ENCODE measurements around the gene TRIM67. TPM values are rescaled to one million over a fixed set of nuclear protein-coding genes. Genes with fewer than 3 reads are reported as not detected.
A peak's percentile ranks its signal among the peaks of the same experiment; 100 is the strongest.

The TRIM67 gene
- total and polyA plus RNA-seq, 9 of the 15 experiments (the other 6 are each of a cell fraction or from before 2014, with no cell fraction given): 0.04 to 0.60 (median 0.31) TPM

DNA sequence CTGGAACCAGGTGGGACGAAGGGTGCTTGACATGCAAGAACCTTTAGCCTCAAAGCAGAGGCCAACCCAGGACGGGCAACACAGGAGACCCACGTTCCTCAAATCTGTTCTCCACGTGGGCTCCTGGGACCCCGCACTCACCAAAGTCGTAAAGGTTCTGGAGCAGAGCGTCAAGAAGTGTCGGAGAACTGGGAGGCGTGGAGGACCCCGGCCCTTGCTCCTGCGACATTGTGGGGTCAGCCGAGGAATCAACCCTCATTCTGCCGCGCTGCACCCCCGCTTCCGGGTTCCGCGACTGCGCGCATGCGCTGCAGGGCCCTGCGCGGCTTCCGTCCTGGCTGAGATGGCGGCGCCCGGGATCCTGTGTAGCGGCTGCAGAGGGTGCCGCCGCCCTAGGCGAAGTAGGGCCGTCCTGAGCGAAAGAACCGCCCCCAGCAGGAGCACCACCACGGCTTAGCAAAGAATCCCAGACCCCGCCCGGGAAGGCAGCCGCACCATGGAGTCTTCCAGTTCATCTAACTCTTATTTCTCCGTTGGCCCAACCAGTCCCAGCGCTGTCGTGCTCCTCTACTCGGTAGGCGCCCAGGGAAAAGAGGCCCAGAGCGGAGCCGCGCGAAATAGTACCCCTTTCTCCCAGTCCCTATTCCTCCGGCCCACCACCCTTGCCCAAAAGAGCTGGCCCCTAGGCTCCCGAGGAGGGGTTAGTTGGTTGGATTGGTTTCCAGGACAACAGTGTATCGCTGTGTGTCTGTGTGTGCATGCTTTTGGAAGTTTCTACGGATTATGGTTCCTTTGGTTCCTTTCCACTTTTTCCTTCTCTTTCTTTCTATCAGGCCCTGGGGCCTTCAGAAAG lies 79.3 kb downstream of the TRIM67 start, which contains the start of gene GNPAT (continued):
- TF ChIP-seq CCNT2 (IDR thresholded peaks at IDR 0.05; ENCODE audit: borderline replicate concordance, extremely low read depth, insufficient read length, low read depth, low read length) (peak; percentile 81), MEF2D (tag; conservative IDR thresholded peaks at IDR 0.05; ENCODE audit: low read depth) (no peak), KDM4B (IDR thresholded peaks at IDR 0.05; ENCODE audit: borderline replicate concordance in 2 of 2, low read depth in 1 of 2) (peak in 1 of 2 experiments; percentile 84; a peak in 1 of 4 replicates), RBM25 (IDR thresholded peaks at IDR 0.05; ENCODE audit: low read depth, low read length, severe bottlenecking) (no peak), SETDB1 (IDR thresholded peaks at IDR 0.05; ENCODE audit: low read length) (no peak), PTTG1 (tag; IDR thresholded peaks at IDR 0.05; ENCODE audit: low read depth) (no peak), IRF2 (CRISPR knock-in tag; IDR thresholded peaks at IDR 0.05) (no peak), THRB (CRISPR knock-in tag; conservative IDR thresholded peaks at IDR 0.05) (no peak), CBX1 (IDR thresholded peaks at IDR 0.05; ENCODE audit: low read depth) (peak; percentile 84), NBN (IDR thresholded peaks at IDR 0.05; ENCODE audit: low read depth) (peak; percentile 41; the same call in 1 of the 2 replicates), SREBF1 (IDR thresholded peaks at IDR 0.05; ENCODE audit: borderline replicate concordance, low read depth, low read length) (no peak), TARDBP (IDR thresholded peaks at IDR 0.05) (0 out of 2 replicates have a peak, but pooled peaks have one; percentile 11), E2F3 (CRISPR knock-in tag; IDR thresholded peaks at IDR 0.05) (no peak; the same call in 1 of the 2 replicates), TBP (optimal IDR thresholded peaks at IDR 0.05; ENCODE audit: low read depth, low read length) (peak; percentile 93), ETV6 (IDR thresholded peaks at IDR 0.05; ENCODE audit: borderline replicate concordance in 1 of 2, low read depth in 2 of 2, low read length in 1 of 2) (peak in 1 of 2 experiments; percentile 65; a peak in 2 of 4 replicates), ETV6 (CRISPR knock-in tag; IDR thresholded peaks at IDR 0.05; ENCODE audit: borderline replicate concordance) (no peak; the same call in 1 of the 2 replicates), RUNX1 (IDR thresholded peaks at IDR 0.05; ENCODE audit: low read depth) (no peak), SIX5 (IDR thresholded peaks at IDR 0.05; ENCODE audit: borderline replicate concordance in 1 of 2, insufficient read depth in 1 of 2, low read depth in 1 of 2, low read length in 2 of 2) (no peak), BRD4 (IDR thresholded peaks at IDR 0.05) (peak; percentile 69), POLR2AphosphoS5 (IDR thresholded peaks at IDR 0.05; ENCODE audit: control insufficient read depth, insufficient read depth, low read depth, low read length) (peak; percentile 89)
- TF ChIP-seq, protein P1, sequence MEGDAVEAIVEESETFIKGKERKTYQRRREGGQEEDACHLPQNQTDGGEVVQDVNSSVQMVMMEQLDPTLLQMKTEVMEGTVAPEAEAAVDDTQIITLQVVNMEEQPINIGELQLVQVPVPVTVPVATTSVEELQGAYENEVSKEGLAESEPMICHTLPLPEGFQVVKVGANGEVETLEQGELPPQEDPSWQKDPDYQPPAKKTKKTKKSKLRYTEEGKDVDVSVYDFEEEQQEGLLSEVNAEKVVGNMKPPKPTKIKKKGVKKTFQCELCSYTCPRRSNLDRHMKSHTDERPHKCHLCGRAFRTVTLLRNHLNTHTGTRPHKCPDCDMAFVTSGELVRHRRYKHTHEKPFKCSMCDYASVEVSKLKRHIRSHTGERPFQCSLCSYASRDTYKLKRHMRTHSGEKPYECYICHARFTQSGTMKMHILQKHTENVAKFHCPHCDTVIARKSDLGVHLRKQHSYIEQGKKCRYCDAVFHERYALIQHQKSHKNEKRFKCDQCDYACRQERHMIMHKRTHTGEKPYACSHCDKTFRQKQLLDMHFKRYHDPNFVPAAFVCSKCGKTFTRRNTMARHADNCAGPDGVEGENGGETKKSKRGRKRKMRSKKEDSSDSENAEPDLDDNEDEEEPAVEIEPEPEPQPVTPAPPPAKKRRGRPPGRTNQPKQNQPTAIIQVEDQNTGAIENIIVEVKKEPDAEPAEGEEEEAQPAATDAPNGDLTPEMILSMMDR (IDR thresholded peaks at IDR 0.05 in 2 of 3, conservative IDR thresholded peaks at IDR 0.05 in 1 of 3; ENCODE audit: insufficient read depth in 2 of 3, low read depth in 1 of 3, low read length in 3 of 3): peak in 1 of 3 experiments; percentile 20; a peak in 1 of 6 replicates
- TF ChIP-seq, protein P2, sequence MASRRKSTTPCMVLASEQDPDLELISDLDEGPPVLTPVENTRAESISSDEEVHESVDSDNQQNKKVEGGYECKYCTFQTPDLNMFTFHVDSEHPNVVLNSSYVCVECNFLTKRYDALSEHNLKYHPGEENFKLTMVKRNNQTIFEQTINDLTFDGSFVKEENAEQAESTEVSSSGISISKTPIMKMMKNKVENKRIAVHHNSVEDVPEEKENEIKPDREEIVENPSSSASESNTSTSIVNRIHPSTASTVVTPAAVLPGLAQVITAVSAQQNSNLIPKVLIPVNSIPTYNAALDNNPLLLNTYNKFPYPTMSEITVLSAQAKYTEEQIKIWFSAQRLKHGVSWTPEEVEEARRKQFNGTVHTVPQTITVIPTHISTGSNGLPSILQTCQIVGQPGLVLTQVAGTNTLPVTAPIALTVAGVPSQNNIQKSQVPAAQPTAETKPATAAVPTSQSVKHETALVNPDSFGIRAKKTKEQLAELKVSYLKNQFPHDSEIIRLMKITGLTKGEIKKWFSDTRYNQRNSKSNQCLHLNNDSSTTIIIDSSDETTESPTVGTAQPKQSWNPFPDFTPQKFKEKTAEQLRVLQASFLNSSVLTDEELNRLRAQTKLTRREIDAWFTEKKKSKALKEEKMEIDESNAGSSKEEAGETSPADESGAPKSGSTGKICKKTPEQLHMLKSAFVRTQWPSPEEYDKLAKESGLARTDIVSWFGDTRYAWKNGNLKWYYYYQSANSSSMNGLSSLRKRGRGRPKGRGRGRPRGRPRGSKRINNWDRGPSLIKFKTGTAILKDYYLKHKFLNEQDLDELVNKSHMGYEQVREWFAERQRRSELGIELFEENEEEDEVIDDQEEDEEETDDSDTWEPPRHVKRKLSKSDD (conservative IDR thresholded peaks at IDR 0.05; ENCODE audit: low read length): no peak

Measured in K562 (cell line).